Stimulated activated CD4-positive, alpha-beta T cell treated with anti-CD3 and anti-CD28 coated beads, Interleukin-2, amount 100 ng/mL, for 4 hours (primary cell): ENCODE results near the gene GHR.

Experiments used
- DNase-seq: peaks from one replicate; pipeline ENCODE4 v3.0.0-alpha.2; 2020; ENCODE audit warnings: low read depth

GHR gene

DNA sequence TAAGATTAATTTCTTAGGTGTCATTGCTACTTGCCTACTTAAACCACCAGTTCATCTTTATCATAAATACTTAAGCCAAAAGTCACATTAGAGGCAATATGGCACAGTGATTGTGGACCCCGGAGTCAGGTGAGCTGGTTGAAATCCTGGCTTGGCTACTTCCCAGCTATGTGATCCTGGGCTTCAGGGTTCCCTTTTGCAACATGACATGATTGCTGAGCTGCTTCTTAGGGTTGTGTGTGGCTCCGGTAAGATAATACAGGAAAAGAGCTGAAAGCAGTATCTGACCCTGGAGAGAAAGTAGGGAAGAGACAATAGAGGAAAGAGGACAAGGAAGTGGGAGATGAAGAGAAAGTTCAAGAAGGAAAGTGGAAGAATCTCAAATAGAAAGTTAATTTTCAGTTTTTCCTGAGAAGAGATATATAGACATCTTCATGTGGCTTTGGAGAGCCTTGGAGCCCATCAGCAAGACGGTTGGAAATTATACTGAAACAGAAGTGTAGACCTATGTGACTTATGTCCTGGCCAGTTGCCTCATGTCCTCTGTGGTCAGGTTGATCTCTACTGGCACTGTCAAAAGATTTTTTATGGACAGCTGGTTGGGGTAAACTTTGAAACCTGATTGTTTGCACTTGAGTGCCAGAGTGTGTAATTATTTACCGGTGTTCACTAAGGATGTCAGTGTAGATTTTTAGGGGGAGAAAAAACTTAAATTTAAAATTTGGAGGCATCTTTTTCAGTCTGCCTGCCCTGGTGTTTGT is 93.2 kb downstream of the GHR start:
- DNase-seq, result no peak

DNA sequence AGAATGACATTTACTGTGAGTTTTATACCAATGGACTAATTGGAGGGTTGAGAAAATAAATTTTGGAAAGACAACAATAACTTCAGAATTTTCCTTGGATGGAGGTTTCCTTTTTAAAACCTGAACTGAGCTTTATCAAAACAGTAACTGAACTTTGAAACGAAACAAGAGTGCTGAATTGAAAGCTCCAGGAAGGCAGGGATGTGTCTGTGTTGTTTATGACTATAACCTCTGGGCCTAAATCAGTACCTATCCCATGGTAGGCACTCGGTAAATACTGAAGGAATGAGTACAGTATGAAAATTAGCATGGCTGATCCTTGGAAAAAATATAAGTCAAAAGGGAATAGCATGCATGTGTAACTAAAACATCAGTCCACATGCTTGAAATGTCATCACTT is 93.9 kb downstream of the GHR start:
- no peak for DNase-seq

DNA sequence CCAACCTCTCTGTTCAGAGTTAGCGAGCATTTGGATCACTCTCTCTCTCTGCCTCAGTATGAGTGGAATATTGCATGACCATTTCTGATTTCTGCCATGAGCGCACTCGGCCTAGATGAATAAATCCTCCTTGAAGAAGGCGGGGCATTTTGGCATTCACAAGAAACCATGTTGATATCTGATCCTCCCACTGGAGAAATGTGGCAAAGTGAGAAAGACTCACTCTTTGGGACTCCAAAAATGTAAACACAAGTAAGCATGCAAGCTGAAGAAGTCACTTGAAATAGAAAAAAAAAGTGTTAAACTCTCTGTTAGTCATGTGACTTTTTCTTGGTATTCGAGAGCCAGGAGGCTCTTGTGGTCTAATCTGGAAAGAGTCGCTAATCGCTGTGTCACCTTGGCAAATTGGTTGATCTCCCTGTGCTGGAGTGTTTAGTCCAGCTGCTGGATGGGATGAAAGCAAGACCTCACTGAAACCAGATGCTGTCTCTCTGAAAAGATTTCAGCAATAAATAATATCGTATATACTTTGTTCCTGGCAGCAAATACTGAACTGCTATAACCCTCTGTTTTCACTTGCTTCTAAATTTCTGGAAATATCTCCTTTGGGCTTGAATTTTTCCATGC is 95.5 kb downstream of the GHR start:
- DNase-seq, result no peak

- DNase-seq, result no peak
These were observed 97.0 kb downstream of the GHR start for GRCh38 chr5:42520203-42520602.

GRCh38 chr5:42520957-42521356 is 97.7 kb downstream of the GHR start:
- no peak for DNase-seq

- DNase-seq, result no peak
These were observed 98.2 kb downstream of the GHR start for GRCh38 chr5:42521406-42521805.

GRCh38 chr5:42522783-42523182 is 99.5 kb downstream of the GHR start:
- DNase-seq, result no peak

DNA sequence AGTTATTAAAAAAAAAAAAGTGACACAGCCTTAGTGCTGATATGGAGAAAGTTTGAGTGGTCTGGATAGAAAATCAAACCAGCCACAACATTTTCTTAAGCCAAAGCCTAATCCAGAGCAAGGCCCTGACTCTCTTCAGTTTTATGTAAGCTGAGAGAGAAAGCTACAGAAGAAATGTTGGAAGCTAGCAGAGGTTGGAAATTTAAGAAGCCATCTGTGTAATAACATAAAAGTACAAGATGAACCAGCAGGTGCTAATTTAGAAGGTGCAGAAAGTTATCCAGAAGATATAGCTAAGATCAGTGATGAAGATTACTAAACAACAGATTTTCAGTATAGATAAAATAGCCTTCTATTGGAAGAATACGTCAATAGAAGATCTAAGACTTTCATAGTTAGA is 102.9 kb downstream of the GHR start:
- no peak for DNase-seq

DNA sequence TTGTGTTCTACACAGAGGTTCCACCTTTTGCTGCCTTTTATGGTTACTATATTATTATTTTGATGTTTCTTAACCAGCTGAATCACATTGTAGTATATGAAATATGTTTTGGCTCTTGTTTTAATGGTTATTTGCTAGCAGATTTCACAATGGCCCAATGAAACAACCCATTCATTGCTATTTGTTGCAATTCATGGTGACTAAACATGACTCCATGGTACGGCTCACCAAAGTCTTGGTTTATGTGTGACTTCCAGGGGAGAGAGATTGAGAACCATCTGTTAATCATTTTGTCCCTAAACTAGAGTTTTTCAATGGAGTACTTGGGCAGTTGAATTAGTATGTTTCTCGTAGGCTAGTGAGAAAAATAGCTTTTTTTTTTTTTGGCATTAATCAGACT is 108.4 kb downstream of the GHR start:
- no peak for DNase-seq

DNA sequence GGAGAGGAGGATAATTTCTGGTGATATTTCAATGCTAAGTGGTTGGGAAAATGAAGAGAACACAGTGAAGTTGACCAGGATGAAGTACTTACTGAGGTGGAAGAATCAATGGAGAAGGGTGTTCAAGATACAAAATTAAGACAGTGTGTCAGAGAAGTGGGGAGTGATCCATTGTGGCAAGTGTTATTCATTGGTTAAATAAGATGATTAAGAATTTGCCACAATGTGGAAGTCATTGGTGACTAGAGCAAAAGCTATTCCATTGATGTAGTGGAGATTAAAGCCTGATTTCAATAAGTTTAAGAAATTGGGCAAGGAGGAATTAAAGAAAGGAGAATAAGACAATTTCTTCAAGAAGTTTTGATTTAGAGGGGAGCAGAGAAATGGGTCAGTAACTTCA is 118.9 kb downstream of the GHR start:
- DNase-seq, result no peak

DNA sequence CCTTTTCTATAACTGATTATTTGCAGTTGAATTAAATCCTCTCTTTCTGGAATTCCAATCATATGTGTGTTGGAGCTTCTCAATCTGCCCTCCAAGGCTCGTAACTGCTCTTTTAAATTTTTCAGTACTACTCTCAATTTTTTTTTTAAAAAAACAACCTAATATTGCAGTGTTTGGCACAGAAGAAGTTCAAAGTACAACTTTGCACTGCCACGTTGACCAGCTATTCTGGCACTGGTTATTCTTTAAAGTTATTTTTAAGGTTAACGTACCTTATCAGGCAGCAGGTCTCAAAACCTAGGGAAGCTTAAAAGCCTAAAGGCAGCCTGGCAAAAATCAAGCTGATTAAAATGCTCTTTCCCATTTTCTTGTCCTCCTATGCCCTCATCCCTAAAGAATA is 120.5 kb downstream of the GHR start:
- no peak for DNase-seq

- DNase-seq, result no peak
These were observed 121.8 kb downstream of the GHR start for GRCh38 chr5:42545038-42545437.

DNA sequence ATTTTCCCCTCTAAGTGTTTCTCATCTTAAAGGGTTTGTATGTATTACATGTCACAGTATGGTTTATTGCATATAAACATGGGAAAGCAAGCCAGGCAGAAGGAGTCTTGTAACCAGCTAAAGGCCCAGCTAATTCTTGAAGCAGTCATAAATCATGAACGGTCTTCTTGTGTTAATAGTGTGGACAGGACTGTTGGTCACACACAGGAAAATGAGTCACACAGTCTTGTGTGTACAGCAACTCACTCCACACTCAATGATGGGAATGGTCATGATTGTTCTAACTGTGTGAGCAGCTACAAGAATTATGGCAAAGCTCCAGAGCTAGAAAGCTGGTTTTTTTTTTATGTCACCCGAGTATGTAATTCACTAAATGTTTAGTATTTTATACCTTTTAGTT is 123.9 kb downstream of the GHR start:
- DNase-seq, result no peak

DNA sequence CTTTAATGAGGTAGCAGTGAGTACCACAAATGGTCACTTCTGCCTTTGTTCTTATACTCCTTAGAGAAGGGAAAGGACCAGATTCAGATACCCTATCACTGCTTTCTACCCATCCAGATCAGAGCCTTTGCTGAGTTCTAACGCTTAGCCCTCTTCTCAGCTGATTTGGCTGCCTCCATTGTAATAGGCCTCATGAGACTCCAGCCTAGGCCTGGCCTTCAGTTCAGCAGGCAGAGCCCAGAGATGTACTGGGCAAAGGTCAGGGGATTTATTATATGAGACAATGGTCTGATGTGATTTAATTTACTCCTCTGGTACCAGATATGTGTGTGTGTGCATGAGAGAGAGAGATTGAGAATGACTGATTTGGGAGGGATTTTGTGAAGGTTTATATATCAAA is 124.7 kb downstream of the GHR start:
- no peak for DNase-seq

- DNase-seq, result no peak
These were observed 129.4 kb downstream of the GHR start for GRCh38 chr5:42552597-42552996.

GRCh38 chr5:42553461-42553860 is 130.2 kb downstream of the GHR start:
- no peak for DNase-seq

DNA sequence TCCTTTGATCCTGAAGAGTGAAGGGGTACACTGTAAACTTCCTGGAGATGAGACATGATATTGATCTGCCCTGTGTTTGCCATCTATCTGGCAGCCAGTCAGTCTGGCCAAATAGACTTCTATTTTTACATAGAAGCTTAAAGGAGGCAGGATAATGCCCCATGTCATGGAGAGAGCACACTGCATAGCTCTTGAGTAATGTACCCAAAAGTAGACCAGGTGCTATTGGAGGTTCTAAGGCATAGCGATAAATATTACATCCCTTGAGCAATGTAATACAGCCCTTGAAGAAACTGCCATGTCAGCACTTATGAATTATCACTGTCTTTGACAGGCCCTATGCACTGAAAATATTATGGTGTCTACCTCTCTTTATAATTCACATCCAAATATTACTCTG is 131.8 kb downstream of the GHR start:
- no peak for DNase-seq

- DNase-seq, result no peak
These were observed 132.6 kb downstream of the GHR start for GRCh38 chr5:42555797-42556196.

- no peak for DNase-seq
These were observed 134.4 kb downstream of the GHR start for GRCh38 chr5:42557689-42558088.

DNA sequence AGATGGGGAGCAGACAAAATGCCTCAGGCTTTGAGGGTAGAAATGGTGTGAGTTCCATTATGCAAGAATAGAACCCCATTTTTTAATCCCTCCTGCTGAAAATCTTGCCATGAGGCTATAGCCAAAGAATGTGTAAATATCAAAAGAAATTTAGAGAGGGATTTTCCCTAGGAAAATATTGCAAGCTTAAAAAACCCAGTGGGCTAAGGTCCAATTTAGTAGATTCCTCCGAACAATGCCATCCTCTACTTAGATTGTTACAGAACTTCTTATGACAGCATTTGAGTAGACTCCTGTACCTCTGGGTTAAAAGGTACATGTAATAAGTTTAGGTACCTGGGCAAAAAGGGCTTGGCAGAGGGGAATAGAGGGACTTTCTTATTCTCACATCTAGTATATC is 138.4 kb downstream of the GHR start:
- DNase-seq, result no peak

- DNase-seq, result no peak
These were observed 141.6 kb downstream of the GHR start for GRCh38 chr5:42564689-42565356.

DNA sequence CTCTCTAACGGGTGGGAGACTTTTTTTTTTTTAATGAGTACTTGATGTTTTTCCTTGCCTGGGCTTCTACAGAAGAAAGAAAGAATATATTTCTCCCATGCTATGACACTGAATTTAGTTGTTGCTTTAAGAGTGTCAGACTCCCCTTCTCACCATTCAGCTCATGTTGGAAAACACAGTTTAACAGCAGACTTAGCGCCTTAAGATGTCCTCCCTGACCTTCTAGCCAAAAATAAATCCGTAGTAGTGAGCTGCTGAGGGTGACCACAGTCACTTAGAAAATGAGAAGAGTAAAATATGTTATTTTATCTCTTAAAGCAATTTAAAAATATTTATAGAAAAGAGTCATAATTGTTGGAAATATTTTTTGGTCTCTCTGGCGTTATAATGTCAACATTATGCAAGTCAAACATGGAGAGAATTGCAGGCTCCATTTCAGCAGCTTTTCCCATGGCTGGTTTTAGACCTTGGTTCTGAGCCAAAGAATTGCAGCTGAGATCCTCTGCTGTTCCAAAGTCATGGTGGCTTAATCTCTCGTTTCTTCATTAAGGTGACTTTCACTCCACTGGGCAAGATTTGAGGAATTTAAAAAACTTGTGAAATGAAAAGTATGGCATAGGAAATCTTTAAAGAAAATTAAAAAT is 143.5 kb downstream of the GHR start:
- no peak for DNase-seq

- no peak for DNase-seq
These were observed 146.1 kb downstream of the GHR start for GRCh38 chr5:42569325-42569724.
